Measurements from ENCODE around the gene SNX5.

SNX5 gene

GRCh38 chr20:17939622-17940223, 28.9 kb downstream of the SNX5 start:
- DNase-seq, result no peak

GRCh38 chr20:17938871-17939619, 29.5 kb downstream of the SNX5 start:
- DNase-seq, result peak; percentile 43

- DNase-seq, result no peak
Observed at GRCh38 chr20:17936761-17937732, 31.5 kb downstream of the SNX5 start.

- DNase-seq, result no peak
Observed at GRCh38 chr20:17936286-17936760, 32.3 kb downstream of the SNX5 start.

GRCh38 chr20:17935761-17936160, 32.8 kb downstream of the SNX5 start:
- no peak for DNase-seq

- DNase-seq, result no peak
Observed at GRCh38 chr20:17935186-17935585, 33.4 kb downstream of the SNX5 start.

- no peak for DNase-seq
Observed at GRCh38 chr20:17934141-17934862, 34.3 kb downstream of the SNX5 start.

- DNase-seq, result no peak
Observed at GRCh38 chr20:17933711-17934110, 34.9 kb downstream of the SNX5 start.

GRCh38 chr20:17933121-17933520, 35.5 kb downstream of the SNX5 start:
- DNase-seq, result no peak

GRCh38 chr20:17932396-17932795, 36.2 kb downstream of the SNX5 start:
- no peak for DNase-seq

GRCh38 chr20:17931513-17931912, 37.1 kb downstream of the SNX5 start:
- no peak for DNase-seq

- no peak for DNase-seq
Observed at GRCh38 chr20:17928633-17929311, 39.8 kb downstream of the SNX5 start.

GRCh38 chr20:17928211-17928611, 40.4 kb downstream of the SNX5 start:
- DNase-seq, result no peak

- DNase-seq, result no peak
Observed at GRCh38 chr20:17925940-17926300, 42.7 kb downstream of the SNX5 start.

GRCh38 chr20:17925141-17925939, 43.3 kb downstream of the SNX5 start:
- DNase-seq, result no peak

GRCh38 chr20:17921774-17922173, 46.8 kb downstream of the SNX5 start:
- DNase-seq, result no peak

GRCh38 chr20:17919149-17919548, 49.4 kb downstream of the SNX5 start:
- no peak for DNase-seq

- no peak for DNase-seq
Observed at GRCh38 chr20:17917832-17918618, 50.6 kb downstream of the SNX5 start.

- no peak for DNase-seq
Observed at GRCh38 chr20:17916433-17916891, 52.1 kb downstream of the SNX5 start.

- DNase-seq, result no peak
Observed at GRCh38 chr20:17914957-17915356, 53.6 kb downstream of the SNX5 start.
